HG03460 (cell line): Measurements from ENCODE around the gene IPO9.
A peak's percentile ranks its signal among the peaks of the same experiment; 100 is the strongest.

Source experiments
- ATAC-seq: cut with Tn5 transposase; IDR thresholded peaks from one replicate; pipeline ENCODE4 v1.9.1; 2021; ENCODE audit not compliant: unreplicated experiment

Gene IPO9

DNA sequence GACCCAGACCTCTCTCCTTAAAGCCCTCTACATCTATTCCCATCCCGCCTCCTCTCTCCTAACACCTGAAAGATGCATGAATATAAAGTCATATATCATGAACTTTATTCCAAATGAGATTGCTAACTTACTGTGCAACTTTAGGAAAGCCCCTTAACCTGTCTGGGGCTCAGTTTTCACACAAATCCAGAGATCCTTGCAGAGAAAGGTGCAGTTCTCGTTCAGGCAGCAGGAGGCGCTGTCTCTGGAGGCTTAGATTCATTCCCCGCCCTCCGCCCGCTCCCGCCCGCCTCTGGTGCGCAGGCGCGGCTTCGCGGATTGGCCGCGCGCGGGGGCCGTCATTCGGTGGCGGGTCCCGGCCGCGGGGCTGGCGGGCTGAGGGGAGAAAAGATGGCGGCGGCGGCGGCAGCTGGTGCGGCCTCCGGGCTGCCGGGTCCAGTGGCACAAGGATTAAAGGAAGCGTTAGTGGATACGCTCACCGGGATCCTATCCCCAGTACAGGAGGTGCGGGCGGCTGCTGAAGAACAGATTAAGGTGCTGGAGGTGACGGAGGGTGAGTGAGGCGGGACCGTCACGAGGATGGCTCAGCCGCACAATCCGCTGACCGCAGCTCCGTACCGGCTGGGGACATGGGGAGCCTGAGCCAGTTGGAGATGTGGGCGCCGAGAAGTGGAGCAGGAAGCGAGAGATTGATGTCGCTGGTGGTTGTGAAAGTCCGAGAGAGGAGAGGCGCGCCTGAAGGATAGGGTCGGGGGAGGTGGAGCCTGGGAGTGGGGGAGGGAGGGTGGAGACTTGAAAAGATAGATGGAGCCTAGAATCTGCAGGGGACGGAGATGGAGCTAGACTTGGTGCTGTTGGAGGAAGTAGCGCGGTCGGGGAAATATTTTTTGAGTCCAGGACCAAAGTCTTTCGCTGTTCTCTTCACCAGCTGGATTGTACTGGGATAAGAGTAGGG, at the start of gene IPO9:
Gene IPO9, plus strand, starts transcription at position 338 of the 955 bp plus-strand sequence. Its CDS starts 53 bp downstream, at position 391.
- ATAC-seq: peak; percentile 86

- no peak for ATAC-seq
Observed at GRCh38 chr1:201779351-201779880, 49.5 kb upstream of the IPO9 start.

- ATAC-seq: no peak
Observed at GRCh38 chr1:201780952-201781351, 48.0 kb upstream of the IPO9 start.

GRCh38 chr1:201781437-201781836, 47.5 kb upstream of the IPO9 start:
- no peak for ATAC-seq

DNA sequence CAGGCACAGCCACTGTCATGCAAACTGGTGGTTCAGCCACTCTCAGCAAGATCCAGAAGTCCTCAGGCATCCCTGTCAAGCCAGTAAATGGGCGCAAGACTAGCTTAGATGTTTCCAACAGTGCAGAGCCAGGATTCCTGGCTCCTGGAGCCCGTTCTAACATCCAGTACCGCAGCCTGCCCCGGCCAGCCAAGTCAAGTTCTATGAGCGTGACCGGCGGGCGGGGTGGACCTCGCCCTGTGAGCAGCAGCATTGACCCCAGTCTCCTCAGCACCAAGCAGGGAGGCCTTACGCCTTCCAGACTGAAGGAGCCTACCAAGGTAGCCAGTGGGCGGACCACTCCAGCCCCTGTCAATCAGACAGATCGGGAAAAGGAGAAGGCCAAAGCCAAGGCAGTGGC, 46.6 kb upstream of the IPO9 start:
- ATAC-seq: no peak

DNA sequence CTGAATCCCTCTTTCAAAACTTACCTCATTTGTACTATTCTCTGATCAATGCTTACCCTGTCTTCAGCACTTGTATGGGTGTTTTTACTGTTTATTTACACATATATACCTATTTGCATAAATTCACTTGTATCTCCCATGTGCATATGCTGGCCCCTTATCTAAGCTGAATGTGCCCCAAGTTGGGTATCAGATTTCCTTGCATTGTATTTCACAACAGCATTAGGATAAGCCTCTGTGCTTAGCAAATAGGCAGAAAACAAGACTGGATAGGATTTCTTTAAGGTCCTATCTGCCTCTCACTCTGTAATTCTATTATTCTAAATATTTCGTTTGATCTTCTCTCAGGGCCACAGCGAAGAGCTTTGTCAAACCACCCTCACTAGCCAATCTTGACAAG, 45.9 kb upstream of the IPO9 start:
- ATAC-seq: no peak

DNA sequence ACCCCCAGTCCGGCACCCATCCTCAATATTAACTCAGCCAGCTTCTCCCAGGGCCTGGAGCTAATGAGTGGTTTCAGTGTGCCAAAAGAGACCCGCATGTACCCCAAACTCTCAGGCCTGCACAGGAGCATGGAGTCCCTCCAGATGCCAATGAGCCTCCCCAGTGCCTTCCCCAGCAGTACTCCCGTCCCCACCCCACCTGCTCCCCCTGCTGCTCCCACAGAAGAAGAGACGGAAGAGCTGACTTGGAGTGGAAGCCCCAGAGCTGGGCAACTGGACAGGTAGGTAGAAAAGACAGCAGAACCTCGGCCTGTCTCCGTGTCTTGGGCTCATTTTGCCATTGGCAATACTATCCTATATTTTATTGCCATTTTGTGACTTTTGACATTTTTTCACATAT, 45.4 kb upstream of the IPO9 start:
- no peak for ATAC-seq

GRCh38 chr1:201785291-201785690, 43.7 kb upstream of the IPO9 start:
- ATAC-seq: no peak

DNA sequence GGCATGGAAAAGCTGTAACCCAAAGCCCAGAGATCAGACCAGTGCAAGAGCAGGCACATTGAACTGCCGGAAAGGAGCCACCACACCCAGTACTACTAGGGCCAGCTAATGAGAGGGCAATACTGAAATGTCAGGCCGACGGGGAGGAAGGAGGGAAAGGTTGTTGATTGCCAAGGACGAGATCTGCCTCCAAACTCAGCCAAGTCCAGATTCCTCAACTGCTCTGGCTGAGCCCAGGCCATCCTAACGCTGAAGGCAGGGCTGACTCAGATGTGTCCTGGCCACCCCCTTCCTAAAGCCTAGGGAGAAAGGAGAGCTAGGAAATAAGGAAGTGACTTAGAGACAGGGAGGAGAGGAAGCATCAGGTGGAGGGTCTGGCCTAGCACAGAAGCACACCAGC, 42.1 kb upstream of the IPO9 start:
- no peak for ATAC-seq

DNA sequence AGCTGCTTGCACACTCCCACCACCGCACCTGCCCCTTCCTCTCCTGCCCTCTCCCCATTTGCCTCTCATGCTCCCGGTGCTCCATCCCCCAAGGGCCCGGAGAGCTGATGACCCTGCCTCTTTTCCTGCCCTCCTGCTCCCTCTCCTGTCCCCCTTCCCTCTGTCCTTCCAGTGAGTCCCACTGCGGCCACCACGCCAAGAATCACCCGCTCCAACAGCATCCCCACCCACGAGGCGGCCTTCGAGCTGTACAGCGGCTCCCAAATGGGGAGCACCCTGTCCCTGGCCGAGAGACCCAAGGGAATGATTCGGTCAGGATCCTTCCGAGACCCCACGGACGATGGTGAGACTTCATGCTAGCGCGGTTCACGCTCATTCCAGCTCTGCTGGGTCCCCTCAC, 40.7 kb upstream of the IPO9 start:
- no peak for ATAC-seq

- no peak for ATAC-seq
Observed at GRCh38 chr1:201789245-201789644, 39.7 kb upstream of the IPO9 start.

DNA sequence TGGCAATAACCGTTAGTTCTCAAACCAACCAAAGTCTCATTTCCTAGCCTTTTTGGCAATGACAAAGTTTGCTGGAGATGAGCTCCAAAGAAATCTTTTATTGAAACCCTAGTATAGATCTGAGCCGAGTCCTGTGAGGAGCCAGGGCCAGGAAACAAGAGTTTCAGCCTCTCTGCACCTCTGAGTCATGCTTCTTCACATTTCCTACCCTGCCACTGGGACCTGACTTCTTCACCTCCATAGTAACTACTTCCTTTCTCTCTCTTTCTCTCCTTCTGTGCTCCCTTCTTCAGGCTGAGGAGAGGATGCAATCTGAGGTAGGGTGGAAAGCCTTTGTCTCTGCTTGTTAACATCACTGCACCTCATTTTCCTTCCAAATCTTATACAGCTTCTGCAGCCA, 38.7 kb upstream of the IPO9 start:
- ATAC-seq: no peak

DNA sequence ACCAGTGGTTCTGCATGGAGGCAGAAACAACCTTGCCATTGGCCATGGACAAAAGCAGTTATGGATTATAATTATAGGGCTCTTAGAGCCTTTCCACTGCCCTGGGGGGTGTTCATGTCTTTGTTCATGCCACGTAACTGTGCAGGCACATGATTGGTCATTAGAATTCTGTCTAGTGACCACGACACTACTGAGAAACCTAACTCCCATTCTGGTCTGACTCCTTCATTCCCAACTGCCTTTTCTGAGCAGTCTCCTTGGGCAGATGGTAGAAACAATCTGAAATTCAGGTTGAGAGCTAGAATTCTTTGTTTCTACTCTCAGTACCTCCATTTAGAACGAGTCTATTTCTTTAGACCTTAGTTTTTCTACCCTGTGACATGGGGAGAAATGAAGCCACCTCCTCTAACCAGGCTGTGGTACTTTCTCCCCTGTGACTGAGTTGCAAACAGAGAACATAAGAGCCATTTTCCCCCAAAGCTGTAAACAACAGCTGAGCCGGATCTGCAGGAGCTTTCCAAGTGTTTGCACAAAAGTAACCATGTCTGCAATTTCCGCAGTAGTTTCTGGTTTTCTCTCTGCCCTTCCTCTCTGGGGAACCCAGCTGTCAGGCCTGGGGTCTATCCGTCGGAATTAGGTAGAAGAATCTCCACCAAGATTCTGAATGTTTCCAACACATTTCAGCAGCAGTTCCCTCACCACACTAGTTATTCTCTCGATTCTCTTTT, 37.7 kb upstream of the IPO9 start:
- ATAC-seq: no peak

- no peak for ATAC-seq
Observed at GRCh38 chr1:201791779-201792173, 37.2 kb upstream of the IPO9 start.

DNA sequence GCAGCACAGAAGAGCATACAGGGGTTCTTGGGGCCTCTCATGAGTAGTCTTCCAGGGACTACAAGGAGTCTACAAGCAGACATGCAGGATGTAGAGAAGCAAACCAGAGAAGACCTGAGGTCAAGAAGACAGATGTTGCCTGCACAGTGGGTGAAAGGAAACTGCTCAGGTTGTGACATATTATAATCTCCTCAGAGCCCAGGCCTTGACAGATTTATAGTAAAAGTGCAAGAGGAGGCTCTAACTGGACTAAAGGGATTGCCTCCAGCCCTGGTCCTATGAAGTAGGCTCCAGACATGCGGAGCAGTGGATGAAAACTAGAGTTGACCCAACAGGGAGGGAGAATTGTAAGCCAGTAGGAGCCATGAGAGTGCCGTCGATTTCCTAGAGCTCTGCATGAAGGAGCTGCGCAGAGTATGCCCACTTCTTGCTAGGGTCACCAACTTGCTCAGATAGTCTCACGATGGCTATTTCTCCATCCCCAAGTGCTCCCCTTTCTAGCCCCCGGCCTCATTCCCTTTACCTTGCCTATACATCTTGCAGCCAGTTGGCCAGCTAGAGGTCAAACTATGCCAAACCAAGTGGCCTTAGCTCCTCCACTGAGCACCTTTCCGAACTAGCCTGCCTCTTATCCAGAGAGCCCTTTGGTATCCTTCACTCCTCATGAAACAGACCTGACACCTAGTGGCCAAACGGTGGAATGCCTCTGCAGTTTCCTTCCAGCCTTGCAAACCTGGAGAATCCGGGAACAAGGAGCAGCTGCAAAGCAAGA, 36.2 kb upstream of the IPO9 start:
- ATAC-seq: no peak

DNA sequence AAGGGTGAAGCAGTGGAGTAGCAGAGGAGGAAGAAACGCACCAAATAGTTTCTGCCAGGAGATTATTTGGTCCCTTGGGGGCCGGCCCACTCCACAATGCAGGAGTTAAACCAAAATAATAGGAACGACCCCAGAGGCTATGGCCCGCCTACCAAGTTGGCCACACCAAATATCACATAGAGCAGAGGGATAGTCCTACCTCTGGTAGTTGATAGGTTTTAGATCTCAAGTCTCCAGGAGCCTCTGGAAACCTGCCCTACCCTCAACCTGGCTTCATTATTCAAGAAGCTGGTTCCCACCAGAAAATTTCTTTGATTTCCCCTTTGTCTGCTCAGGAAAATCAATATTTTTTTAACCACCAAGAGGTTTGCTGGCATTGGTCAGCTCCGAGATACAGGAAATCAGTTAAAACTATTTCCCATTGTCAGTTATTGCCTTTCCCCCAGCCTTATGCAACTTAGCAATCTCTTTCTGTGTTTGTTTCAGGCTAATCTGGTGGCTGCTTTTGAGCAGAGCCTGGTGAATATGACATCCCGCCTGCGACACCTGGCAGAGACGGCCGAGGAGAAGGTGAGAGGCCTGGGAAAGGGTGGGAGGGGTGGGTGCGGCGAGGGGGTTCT, 35.5 kb upstream of the IPO9 start:
- ATAC-seq: no peak

- no peak for ATAC-seq
Observed at GRCh38 chr1:201795066-201795465, 33.9 kb upstream of the IPO9 start.

DNA sequence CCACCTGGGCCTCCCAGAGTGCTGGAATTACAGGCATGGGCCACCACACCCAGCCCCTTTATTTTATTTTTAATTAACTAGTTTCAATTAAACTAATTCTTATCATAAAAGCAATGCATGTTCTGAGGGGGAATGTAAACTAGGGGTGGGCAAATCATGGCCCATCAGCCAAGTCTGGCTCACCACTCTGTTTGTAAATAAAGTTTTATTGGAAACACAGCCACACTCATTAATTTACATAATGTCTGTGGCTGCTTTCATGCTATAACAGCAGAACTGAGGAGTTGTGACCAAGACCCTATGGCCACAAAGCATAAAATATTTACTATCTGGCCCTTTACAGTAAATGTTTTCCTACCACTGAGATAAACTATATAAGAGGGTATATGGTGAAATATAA, 28.7 kb upstream of the IPO9 start:
- ATAC-seq: no peak

GRCh38 chr1:201806801-201807200, 22.2 kb upstream of the IPO9 start:
- no peak for ATAC-seq

GRCh38 chr1:201807958-201808632, 20.9 kb upstream of the IPO9 start:
- ATAC-seq: no peak
